ENCODE data around the gene CSF2. TPM values are rescaled to one million over a fixed set of nuclear protein-coding genes. Genes with fewer than 3 reads are reported as not detected.

Gene CSF2
- total RNA-seq, 1 experiment from 2014 or later = not detected

- Histone ChIP-seq H3K27ac (no peak overlapping the region), H3K36me3 (ENCODE audit: low read depth) (no peaks in the 10 kb centered on the region), H3K9me3 (ENCODE audit: insufficient read depth, low read depth) (no peaks in the 10 kb centered on the region), H3K4me2 (no peak overlapping the region), H3K4me3 (no peak overlapping the region), H3K4me1 (replicated peaks; ENCODE audit: insufficient read depth) (peaks cover 40% of the 10 kb centered on the region), H3K79me2 (ENCODE audit: low read depth) (no peaks in the 10 kb centered on the region), H4K20me1 (ENCODE audit: insufficient read depth) (no peaks in the 10 kb centered on the region), H2AFZ (no peak overlapping the region), H3K27me3 (ENCODE audit: insufficient read depth, low read depth) (no peaks in the 10 kb centered on the region), H3F3A (ENCODE audit: insufficient read depth, low read depth) (peaks cover 20% of the 10 kb centered on the region; the same call in 1 of the 2 replicates), H3K9me2 (ENCODE audit: insufficient read depth) (no peaks in the 10 kb centered on the region)
- TF ChIP-seq CTCF (conservative IDR thresholded peaks at IDR 0.05) (no peak), EZH2 (IDR thresholded peaks at IDR 0.05; ENCODE audit: low read depth) (no peak)
- DNase-seq = no peak
- ChIA-PET POLR2A (ENCODE audit: unreplicated experiment) (no interaction called here), CTCF (interaction anchor here (0.6 kb wide), 2 partner anchors 62 to 121 kb away, joined by 3 to 7 read pairs; no protein-coding TSS in a partner anchor)
- no TSS peak for BruUV-seq (replicated peaks)
- intact Hi-C loops (cut with micrococcal nuclease; ENCODE audit: unreplicated experiment) = no loop called here
Measured at GRCh38 chr5:132072070-132072469, 1.5 kb upstream of the CSF2 start.

GRCh38 chr5:132072528-132072927 is 1.1 kb upstream of the CSF2 start:
- CTCF ChIA-PET = interaction anchor here (0.6 kb wide), 1 partner anchor 62 kb away, joined by 7 read pairs; no protein-coding TSS in a partner anchor

GRCh38 chr5:132074091-132074771 is 642 bp downstream of the CSF2 start:
- Histone ChIP-seq H3K4me1 (replicated peaks; ENCODE audit: insufficient read depth) (peaks cover 40% of the 10 kb centered on the region), H4K20me1 (ENCODE audit: insufficient read depth) (no peaks in the 10 kb centered on the region), H2AFZ (no peak overlapping the region), H3K79me2 (ENCODE audit: low read depth) (no peaks in the 10 kb centered on the region), H3K36me3 (ENCODE audit: low read depth) (no peaks in the 10 kb centered on the region), H3K9me3 (ENCODE audit: insufficient read depth, low read depth) (no peaks in the 10 kb centered on the region), H3K27me3 (ENCODE audit: insufficient read depth, low read depth) (no peaks in the 10 kb centered on the region), H3F3A (ENCODE audit: insufficient read depth, low read depth) (peaks cover 20% of the 10 kb centered on the region; the same call in 1 of the 2 replicates), H3K27ac (peak overlapping the region; percentile 83), H3K4me2 (peak overlapping the region; percentile 70), H3K4me3 (no peak overlapping the region), H3K9me2 (ENCODE audit: insufficient read depth) (no peaks in the 10 kb centered on the region)
- peak in 1 of 2 experiments; percentile 46 for DNase-seq
- no TSS peak for BruUV-seq (replicated peaks)
- intact Hi-C loops (cut with micrococcal nuclease; ENCODE audit: unreplicated experiment) = loop anchor here (1.0 to 2.0 kb wide), 2 partner anchors 29 to 295 kb away; partner anchors contain the start of gene SLC22A5
- no peak for TF ChIP-seq CTCF (conservative IDR thresholded peaks at IDR 0.05)
- no peak for TF ChIP-seq EZH2 (IDR thresholded peaks at IDR 0.05; ENCODE audit: low read depth)
- ChIA-PET POLR2A (ENCODE audit: unreplicated experiment) (interaction anchor here (0.7 kb wide), 1 partner anchor 352 kb away, joined by 3 read pairs; no protein-coding TSS in a partner anchor), CTCF (no interaction called here)

More at GRCh38 chr5:132072528-132072927, 1.1 kb upstream of the CSF2 start:
- no peak for DNase-seq
- Histone ChIP-seq H3F3A (ENCODE audit: insufficient read depth, low read depth) (peaks cover 20% of the 10 kb centered on the region; the same call in 1 of the 2 replicates), H3K4me3 (no peak overlapping the region), H3K27ac (peak overlapping the region; percentile 83), H2AFZ (no peak overlapping the region), H3K4me1 (replicated peaks; ENCODE audit: insufficient read depth) (peaks cover 40% of the 10 kb centered on the region), H3K36me3 (ENCODE audit: low read depth) (no peaks in the 10 kb centered on the region), H4K20me1 (ENCODE audit: insufficient read depth) (no peaks in the 10 kb centered on the region), H3K27me3 (ENCODE audit: insufficient read depth, low read depth) (no peaks in the 10 kb centered on the region), H3K9me2 (ENCODE audit: insufficient read depth) (no peaks in the 10 kb centered on the region), H3K9me3 (ENCODE audit: insufficient read depth, low read depth) (no peaks in the 10 kb centered on the region), H3K4me2 (peak overlapping the region; percentile 70; the same call in 1 of the 2 replicates), H3K79me2 (ENCODE audit: low read depth) (no peaks in the 10 kb centered on the region)
- no TSS peak for BruUV-seq (replicated peaks)
- intact Hi-C loops (cut with micrococcal nuclease; ENCODE audit: unreplicated experiment) = no loop called here
- no peak for TF ChIP-seq EZH2 (IDR thresholded peaks at IDR 0.05; ENCODE audit: low read depth)
- no peak for TF ChIP-seq CTCF (conservative IDR thresholded peaks at IDR 0.05)
- POLR2A ChIA-PET (ENCODE audit: unreplicated experiment) = no interaction called here

Data from PC-9 (cell line).